Right lobe of liver (tissue), 4 donors: Measurements from ENCODE around the gene PGC.

Experiments
- CTCF ChIP-seq, 4 donors: fragments of 200-600 bp in 3 of 4; fragments of 450-650 bp in 1 of 4; IDR thresholded peaks; one replicate each; pipeline versions ENCODE4 v1.5.1 to v1.8.0; 2016 to 2022; ENCODE audit warnings: antibody characterized with exemption in 4 of 4, mild to moderate bottlenecking in 2 of 4
- POLR2A ChIP-seq: fragments of 450-650 bp; IDR thresholded peaks from one replicate; pipeline ENCODE4 v1.6.1; 2017; ENCODE audit warnings: antibody characterized with exemption, mild to moderate bottlenecking
- donor health status: DM: no; HTN: no; CAD: no.
- donor health status: DM: no; HTN: no; CAD: no.
- donor health status: DM: no; HTN: yes; CAD: no.

GRCh38 chr6:41704028-41704427, 43.2 kb downstream of the PGC start:
- no peak for TF ChIP-seq CTCF (IDR thresholded peaks at IDR 0.05)
- TF ChIP-seq POLR2A: no peak
